WTC11 (cell line): Measurements from ENCODE around the gene LRRC8A. TPM values are rescaled to one million over a fixed set of nuclear protein-coding genes. Genes with fewer than 3 reads are reported as not detected.

Experiments used
- ATAC-seq: fragments of 200-7000 bp; cut with Tn5 transposase; 2 replicates; pipeline ENCODE4 v1.10.0; 2021; ENCODE audit warnings: mild to moderate bottlenecking, moderate library complexity
- CTCF ChIA-PET: fragments of 300-600 bp; sonication (Branson Sonifier 250); formaldehyde crosslinking; loops from one replicate; lab custom pipeline; 2021; ENCODE audit warnings: antibody characterized with exemption; lab: Charles Lee
- POLR2A ChIA-PET: fragments of 350-600 bp; sonication (Branson Sonifier 250); formaldehyde crosslinking; loops from one replicate; lab custom pipeline; 2021; ENCODE audit warnings: antibody characterized with exemption; lab: Charles Lee
- DNase-seq: peaks from one replicate; pipeline ENCODE4 v3.0.0; 2021; ENCODE audit warnings: low spot score
- H3K27ac Mint-ChIP-seq: 2 replicates; pipeline ENCODE4 v1.8.0; 2021; ENCODE audit warnings: mixed read lengths
- H3K27me3 Mint-ChIP-seq: 2 replicates; pipeline ENCODE4 v1.8.0; 2021; ENCODE audit warnings: low read depth, mild to moderate bottlenecking, moderate library complexity, mixed read lengths
- H3K36me3 Mint-ChIP-seq: 2 replicates; pipeline ENCODE4 v1.8.0; 2021; ENCODE audit warnings: mixed read lengths
- H3K4me1 Mint-ChIP-seq: 2 replicates; pipeline ENCODE4 v1.8.0; 2022; ENCODE audit warnings: mixed read lengths
- H3K4me3 Mint-ChIP-seq: 2 replicates; pipeline ENCODE4 v1.8.0; 2021; ENCODE audit warnings: mild to moderate bottlenecking, moderate library complexity, mixed read lengths
- H3K9me3 Mint-ChIP-seq: 2 replicates; pipeline ENCODE4 v1.8.0; 2021; ENCODE audit warnings: mixed read lengths
- CBFB ChIP-seq: sonication (generic); formaldehyde crosslinking; IDR thresholded peaks from 2 replicates; pipeline ENCODE4 v1.8.1; 2022; ENCODE audit warnings: mild to moderate bottlenecking, low read depth, missing genetic modification reagents
- CDX4 ChIP-seq: fragments of 250-450 bp; sonication (Bioruptor Pico); IDR thresholded peaks from 2 replicates; pipeline ENCODE4 v1.9.0; 2021; ENCODE audit warnings: moderate library complexity, mild to moderate bottlenecking, inconsistent platforms, borderline replicate concordance
- FOXJ3 ChIP-seq: sonication (generic); formaldehyde crosslinking; IDR thresholded peaks from 2 replicates; pipeline ENCODE4 v1.9.0; 2021; ENCODE audit warnings: missing genetic modification reagents, mild to moderate bottlenecking, borderline replicate concordance
- FOXP1 ChIP-seq: sonication (generic); formaldehyde crosslinking; IDR thresholded peaks from 2 replicates; pipeline ENCODE4 v1.8.0; 2022; ENCODE audit warnings: missing genetic modification reagents, mild to moderate bottlenecking, moderate library complexity, borderline replicate concordance
- MXD4 ChIP-seq: fragments of 250-450 bp; sonication (Bioruptor Pico); IDR thresholded peaks from 2 replicates; pipeline ENCODE4 v1.8.0; 2021; ENCODE audit warnings: mild to moderate bottlenecking, moderate library complexity, borderline replicate concordance
- NR1H2 ChIP-seq: sonication (generic); formaldehyde crosslinking; IDR thresholded peaks from 2 replicates; pipeline ENCODE4 v1.9.0; 2021; ENCODE audit warnings: mild to moderate bottlenecking, moderate library complexity, missing genetic modification reagents
- NR3C1 ChIP-seq: sonication (generic); formaldehyde crosslinking; conservative IDR thresholded peaks from 2 replicates; pipeline ENCODE4 v1.8.1; 2023; ENCODE audit warnings: low read depth, mild to moderate bottlenecking, missing genetic modification reagents
- PRRX2 ChIP-seq: fragments of 250-450 bp; sonication (Bioruptor Pico); IDR thresholded peaks from 2 replicates; pipeline ENCODE4 v1.8.0; 2021; ENCODE audit warnings: mild to moderate bottlenecking
- RELA ChIP-seq: sonication (generic); formaldehyde crosslinking; IDR thresholded peaks from 2 replicates; pipeline ENCODE4 v1.8.1; 2022; ENCODE audit warnings: missing genetic modification reagents, mild to moderate bottlenecking, borderline replicate concordance
- TCF7 ChIP-seq: sonication (generic); formaldehyde crosslinking; IDR thresholded peaks from 2 replicates; pipeline ENCODE4 v1.8.0; 2022; ENCODE audit warnings: mild to moderate bottlenecking, low read depth, missing genetic modification reagents, moderate library complexity
- ZNF423 ChIP-seq: fragments of 250-450 bp; sonication (Bioruptor Pico); IDR thresholded peaks from 2 replicates; pipeline ENCODE4 v2.1.2; 2022; ENCODE audit warnings: mild to moderate bottlenecking, moderate library complexity
- total RNA-seq: library from RNA; stranded (reverse); gene quantifications from 3 replicates; pipeline ENCODE4 v1.2.3, GENCODE V29; 2021
- TF ChIP-seq, protein P1 (sequence below): sonication (generic); formaldehyde crosslinking; IDR thresholded peaks from 2 replicates; pipeline ENCODE4 v1.8.1; 2023; ENCODE audit warnings: mild to moderate bottlenecking, missing genetic modification reagents
- TF ChIP-seq, protein P2 (sequence below): fragments of 250-450 bp; sonication (Bioruptor Pico); IDR thresholded peaks from 2 replicates; pipeline ENCODE4 v1.9.0; 2021; ENCODE audit warnings: mild to moderate bottlenecking, borderline replicate concordance
- TF ChIP-seq, protein P3 (sequence below): fragments of 250-450 bp; sonication (Bioruptor Pico); IDR thresholded peaks from 2 replicates; pipeline ENCODE4 v1.8.0; 2021; ENCODE audit warnings: mild to moderate bottlenecking

Gene LRRC8A
- total RNA-seq, 1 experiment from 2014 or later, result 83.5 TPM

DNA sequence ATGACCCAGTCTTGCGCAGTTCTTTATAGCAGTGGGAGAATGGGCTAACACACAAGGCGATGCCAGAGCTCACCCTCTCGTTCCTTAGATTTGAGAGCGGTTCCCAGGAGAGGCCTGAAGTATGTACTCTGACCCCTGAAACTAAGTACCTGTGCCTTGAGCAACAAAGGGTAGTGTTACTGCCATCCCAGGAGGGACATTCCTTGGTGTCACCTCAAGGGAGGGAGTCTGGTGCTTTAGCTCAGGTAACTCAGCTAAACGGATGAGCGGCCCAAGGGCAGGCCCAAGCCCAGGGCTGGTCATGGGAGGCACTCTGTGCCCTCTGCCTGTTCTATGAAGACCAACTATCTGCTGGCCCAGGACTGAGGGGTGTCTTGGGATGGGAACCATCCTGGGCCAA is 20.4 kb upstream of the LRRC8A start:
- H3K9me3 Mint-ChIP-seq, result no peaks in the 10 kb centered on the region
- TF ChIP-seq TCF7 (CRISPR knock-in tag), result no peak
- TF ChIP-seq, protein P1, sequence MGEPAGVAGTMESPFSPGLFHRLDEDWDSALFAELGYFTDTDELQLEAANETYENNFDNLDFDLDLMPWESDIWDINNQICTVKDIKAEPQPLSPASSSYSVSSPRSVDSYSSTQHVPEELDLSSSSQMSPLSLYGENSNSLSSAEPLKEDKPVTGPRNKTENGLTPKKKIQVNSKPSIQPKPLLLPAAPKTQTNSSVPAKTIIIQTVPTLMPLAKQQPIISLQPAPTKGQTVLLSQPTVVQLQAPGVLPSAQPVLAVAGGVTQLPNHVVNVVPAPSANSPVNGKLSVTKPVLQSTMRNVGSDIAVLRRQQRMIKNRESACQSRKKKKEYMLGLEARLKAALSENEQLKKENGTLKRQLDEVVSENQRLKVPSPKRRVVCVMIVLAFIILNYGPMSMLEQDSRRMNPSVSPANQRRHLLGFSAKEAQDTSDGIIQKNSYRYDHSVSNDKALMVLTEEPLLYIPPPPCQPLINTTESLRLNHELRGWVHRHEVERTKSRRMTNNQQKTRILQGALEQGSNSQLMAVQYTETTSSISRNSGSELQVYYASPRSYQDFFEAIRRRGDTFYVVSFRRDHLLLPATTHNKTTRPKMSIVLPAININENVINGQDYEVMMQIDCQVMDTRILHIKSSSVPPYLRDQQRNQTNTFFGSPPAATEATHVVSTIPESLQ (CRISPR knock-in tag), result no peak
- TF ChIP-seq, protein P2, sequence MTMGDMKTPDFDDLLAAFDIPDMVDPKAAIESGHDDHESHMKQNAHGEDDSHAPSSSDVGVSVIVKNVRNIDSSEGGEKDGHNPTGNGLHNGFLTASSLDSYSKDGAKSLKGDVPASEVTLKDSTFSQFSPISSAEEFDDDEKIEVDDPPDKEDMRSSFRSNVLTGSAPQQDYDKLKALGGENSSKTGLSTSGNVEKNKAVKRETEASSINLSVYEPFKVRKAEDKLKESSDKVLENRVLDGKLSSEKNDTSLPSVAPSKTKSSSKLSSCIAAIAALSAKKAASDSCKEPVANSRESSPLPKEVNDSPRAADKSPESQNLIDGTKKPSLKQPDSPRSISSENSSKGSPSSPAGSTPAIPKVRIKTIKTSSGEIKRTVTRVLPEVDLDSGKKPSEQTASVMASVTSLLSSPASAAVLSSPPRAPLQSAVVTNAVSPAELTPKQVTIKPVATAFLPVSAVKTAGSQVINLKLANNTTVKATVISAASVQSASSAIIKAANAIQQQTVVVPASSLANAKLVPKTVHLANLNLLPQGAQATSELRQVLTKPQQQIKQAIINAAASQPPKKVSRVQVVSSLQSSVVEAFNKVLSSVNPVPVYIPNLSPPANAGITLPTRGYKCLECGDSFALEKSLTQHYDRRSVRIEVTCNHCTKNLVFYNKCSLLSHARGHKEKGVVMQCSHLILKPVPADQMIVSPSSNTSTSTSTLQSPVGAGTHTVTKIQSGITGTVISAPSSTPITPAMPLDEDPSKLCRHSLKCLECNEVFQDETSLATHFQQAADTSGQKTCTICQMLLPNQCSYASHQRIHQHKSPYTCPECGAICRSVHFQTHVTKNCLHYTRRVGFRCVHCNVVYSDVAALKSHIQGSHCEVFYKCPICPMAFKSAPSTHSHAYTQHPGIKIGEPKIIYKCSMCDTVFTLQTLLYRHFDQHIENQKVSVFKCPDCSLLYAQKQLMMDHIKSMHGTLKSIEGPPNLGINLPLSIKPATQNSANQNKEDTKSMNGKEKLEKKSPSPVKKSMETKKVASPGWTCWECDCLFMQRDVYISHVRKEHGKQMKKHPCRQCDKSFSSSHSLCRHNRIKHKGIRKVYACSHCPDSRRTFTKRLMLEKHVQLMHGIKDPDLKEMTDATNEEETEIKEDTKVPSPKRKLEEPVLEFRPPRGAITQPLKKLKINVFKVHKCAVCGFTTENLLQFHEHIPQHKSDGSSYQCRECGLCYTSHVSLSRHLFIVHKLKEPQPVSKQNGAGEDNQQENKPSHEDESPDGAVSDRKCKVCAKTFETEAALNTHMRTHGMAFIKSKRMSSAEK (CRISPR knock-in tag), result no peak
- no peak for TF ChIP-seq NR1H2 (CRISPR knock-in tag)
- TF ChIP-seq CDX4 (CRISPR knock-in tag), result no peak
- TF ChIP-seq ZNF423 (CRISPR knock-in tag), result no peak
- no peak for TF ChIP-seq MXD4
- TF ChIP-seq PRRX2 (CRISPR knock-in tag), result no peak
- no peak for TF ChIP-seq RELA (CRISPR knock-in tag)
- peak overlapping the region; percentile 74 for H3K27ac Mint-ChIP-seq
- DNase-seq, result no peak
- ATAC-seq, result no peak
- no peaks in the 10 kb centered on the region for H3K36me3 Mint-ChIP-seq
- ChIA-PET POLR2A (interaction anchor here (0.9 kb wide), 1 partner anchor 34 kb away, joined by 3 read pairs; no protein-coding TSS in a partner anchor), CTCF (interaction anchor here (0.6 to 5.1 kb wide), 13 partner anchors 9 to 262 kb away, joined by 3 to 54 read pairs (median 4); partner anchors contain the start of genes ENDOG and SPOUT1)
- no peak overlapping the region for H3K4me3 Mint-ChIP-seq
- peaks cover 19% of the 10 kb centered on the region; the same call in 1 of the 2 replicates for H3K4me1 Mint-ChIP-seq
- H3K27me3 Mint-ChIP-seq, result no peaks in the 10 kb centered on the region

DNA sequence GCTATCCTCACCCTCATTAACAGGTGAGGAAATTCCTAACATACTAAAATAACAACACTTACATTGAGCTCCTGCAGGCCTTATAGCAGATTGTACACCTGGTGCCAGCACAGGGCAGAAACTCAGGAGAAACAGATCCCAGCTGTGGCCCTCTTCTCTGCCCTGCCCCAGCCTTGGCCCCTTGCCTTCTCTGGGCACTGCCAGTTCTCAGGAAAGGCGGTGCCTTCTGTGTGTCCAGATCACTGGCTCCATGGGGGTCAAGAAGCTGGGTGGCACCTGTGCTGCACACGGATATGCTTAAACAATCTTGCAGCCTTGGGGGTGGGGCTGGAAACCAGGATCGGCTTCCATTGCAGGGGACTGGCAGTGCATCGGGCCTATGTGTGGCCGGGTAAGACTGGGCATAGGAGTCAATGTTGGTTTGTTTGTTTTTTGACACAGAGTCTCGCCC is 19.5 kb upstream of the LRRC8A start:
- TF ChIP-seq CBFB (no peak), FOXP1 (CRISPR knock-in tag) (no peak), NR3C1 (CRISPR knock-in tag) (no peak), FOXJ3 (CRISPR knock-in tag) (no peak)
- TF ChIP-seq, protein P3, sequence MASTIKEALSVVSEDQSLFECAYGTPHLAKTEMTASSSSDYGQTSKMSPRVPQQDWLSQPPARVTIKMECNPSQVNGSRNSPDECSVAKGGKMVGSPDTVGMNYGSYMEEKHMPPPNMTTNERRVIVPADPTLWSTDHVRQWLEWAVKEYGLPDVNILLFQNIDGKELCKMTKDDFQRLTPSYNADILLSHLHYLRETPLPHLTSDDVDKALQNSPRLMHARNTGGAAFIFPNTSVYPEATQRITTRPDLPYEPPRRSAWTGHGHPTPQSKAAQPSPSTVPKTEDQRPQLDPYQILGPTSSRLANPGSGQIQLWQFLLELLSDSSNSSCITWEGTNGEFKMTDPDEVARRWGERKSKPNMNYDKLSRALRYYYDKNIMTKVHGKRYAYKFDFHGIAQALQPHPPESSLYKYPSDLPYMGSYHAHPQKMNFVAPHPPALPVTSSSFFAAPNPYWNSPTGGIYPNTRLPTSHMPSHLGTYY, result no peak
- TF ChIP-seq, all 79 proteins: peak for 0
- ATAC-seq (no peak), DNase-seq (no peak)
- CTCF ChIA-PET, result interaction anchor here (0.7 to 5.1 kb wide), 8 partner anchors 10 to 166 kb away, joined by 3 to 54 read pairs (median 6); partner anchors contain the start of genes ENDOG and SH3GLB2
- POLR2A ChIA-PET, result interaction anchor here (0.7 kb wide), 1 partner anchor 1038 kb away, joined by 3 read pairs; no protein-coding TSS in a partner anchor
- H3K4me1 Mint-ChIP-seq, result peaks cover 19% of the 10 kb centered on the region; the same call in 1 of the 2 replicates
- H3K27ac Mint-ChIP-seq, result peak overlapping the region; percentile 57; the same call in 1 of the 2 replicates
- no peaks in the 10 kb centered on the region for H3K36me3 Mint-ChIP-seq
- H3K27me3 Mint-ChIP-seq, result no peaks in the 10 kb centered on the region
- no peak overlapping the region for H3K4me3 Mint-ChIP-seq
- H3K9me3 Mint-ChIP-seq, result no peaks in the 10 kb centered on the region
